HG02943 (cell line): ENCODE results near the gene WASF2.
A peak's percentile ranks its signal among the peaks of the same experiment; 100 is the strongest.
"Not testable (repeated sequence)": the region's sequence is repeated elsewhere in the genome, so short reads cannot be mapped to it uniquely, and the experiment has no call there.

Experiments
- ATAC-seq: cut with Tn5 transposase; IDR thresholded peaks from one replicate; pipeline ENCODE4 v1.9.1; 2021; ENCODE audit warnings: mild to moderate bottlenecking, low read depth, moderate library complexity; ENCODE audit not compliant: unreplicated experiment

The WASF2 gene

DNA sequence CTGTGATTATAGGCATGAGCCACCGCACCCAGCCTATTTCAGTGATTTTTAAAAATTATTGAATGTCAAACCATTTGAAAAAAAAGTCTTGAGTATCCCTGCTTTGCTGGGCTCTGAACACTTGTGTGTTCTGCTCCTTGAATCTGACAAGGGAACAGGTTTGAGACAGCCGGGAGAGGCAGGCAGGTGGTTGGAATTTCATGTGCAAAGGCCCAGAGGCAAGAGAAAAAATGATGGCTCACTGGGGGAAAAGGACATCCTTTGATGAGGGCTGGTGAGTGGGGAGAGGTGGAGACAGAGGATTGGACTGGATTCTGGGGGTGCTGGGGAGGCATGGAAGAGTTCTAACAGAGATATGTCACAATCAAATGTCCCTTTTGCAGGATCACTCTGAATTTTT, 13.1 kb upstream of the WASF2 start:
- no peak for ATAC-seq

DNA sequence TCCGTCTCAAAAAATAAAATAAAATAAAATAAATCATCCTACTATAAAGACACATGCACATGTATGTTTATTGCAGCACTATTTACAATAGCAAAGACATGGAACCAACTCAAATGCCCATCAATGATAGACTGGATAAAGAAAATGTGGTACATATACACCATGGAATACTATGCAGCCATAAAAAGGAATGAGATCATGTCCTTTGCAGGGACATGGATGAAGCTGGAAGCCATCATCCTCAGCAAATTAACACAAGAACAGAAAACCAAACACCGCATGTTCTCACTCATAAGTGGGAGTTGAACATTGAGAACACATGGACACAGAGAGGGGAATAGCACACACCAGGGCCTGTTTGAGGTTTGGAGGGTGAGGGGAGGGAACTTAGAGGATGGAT, 11.2 kb upstream of the WASF2 start:
- ATAC-seq, result not testable (repeated sequence)

DNA sequence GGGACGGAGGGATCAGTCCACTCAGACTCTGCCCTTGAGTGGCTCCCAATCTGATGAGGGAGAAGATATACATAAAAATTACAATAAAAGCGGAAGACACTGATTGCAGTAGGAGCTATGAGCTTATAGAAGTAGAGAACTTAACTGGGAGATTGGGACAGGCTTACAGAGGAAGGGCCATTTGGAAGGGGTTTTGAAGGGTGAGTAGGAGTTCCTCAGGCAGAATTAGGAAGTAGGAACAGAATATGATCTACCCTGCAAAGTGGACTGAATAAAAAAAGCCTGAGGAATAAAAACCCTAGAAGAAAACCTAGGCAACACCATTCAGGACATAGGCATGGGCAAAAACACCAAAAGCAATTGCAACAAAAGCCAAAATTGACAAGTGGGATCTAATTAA, 9.2 kb upstream of the WASF2 start:
- ATAC-seq, result no peak

DNA sequence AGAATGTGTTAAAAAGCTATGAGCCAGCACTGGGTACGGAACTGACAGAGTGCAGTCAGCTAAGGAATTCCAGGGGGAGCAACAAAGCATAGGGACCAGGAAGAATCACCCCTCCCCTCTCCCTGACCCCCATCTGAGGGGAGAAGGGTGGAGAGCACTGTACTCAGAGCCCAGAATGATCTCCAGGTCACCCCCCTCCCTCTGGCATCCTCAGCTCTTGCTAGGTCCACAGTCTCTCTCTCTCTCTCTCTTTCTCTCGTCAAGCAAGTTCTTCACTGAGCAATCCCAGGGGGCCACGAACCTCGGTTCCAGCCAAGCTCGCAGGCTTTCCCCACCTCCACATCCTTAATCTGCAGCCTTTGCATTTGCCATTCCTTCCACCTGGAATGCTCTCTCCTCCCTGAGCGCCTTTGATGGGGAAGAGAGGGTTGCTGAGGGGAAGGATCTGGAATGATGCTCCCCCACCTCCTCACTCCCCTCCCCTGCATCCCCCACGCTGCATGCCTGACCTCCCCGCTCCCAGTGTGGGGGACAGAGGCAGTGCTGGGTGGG, 6.7 kb upstream of the WASF2 start:
- ATAC-seq, result no peak

DNA sequence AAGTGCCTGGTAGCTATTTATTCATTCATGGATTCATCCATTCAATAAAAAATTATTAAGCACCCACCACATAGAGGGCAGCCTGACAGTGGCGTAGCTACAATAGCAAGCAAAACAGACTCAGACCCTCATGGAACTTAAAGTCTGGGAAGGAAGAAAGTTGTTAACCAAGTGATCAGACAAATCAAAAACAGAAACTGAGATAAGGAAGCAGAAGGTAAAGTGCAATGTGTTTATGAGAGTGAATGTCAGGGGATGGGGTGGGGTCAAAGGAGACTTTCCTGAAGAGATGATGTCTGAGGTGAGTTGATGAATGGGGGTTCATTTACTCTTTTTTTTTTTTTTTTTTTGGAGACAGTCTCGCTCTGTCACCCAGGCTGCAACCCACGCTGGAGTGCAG, 2.8 kb upstream of the WASF2 start:
- no peak for ATAC-seq

DNA sequence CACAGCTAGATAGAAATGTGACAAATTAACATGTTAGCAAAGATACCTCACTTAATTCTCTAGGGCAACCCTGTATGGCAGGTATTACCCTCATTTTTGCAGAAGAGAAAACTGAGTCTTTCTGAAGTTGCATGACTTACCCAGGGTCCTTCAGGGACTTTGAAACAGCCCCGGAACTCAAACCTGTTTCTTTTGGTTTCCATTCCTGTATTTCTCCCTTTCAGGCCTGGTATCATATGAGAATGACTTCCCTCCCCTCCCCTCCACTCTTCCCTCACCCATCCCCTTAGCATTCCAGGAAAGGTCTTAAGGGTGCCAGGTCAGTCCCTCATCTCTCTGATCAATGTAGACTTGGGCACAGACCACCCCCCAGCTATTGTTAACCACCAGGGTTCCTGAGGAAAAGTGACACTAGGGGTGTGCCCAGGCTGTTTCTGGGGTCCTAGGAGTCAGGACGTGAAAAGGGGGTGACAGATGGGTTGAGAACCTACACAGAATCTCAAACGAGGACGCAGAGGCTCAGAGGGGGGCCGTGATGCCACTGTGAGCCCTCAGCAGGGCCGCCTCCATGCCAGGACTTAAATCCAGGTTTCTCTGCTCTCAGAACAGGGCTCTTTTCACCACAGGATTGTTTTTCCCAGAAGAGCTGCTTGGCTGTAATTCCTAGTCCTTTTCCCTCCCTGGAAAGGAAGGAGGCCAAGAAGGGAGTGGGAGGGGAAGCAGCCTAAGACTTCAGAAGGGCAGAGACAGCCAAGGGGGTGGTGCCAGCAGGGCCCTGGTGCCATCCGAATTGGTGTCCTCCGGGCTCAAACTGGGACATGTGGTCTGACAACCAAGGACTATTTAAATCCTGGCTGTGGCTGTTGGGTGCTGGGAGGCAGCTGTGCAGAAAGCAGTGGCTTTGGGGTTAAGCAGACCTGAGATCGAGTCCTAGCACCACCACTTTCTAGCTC, 2.1 kb upstream of the WASF2 start:
- ATAC-seq, result no peak

DNA sequence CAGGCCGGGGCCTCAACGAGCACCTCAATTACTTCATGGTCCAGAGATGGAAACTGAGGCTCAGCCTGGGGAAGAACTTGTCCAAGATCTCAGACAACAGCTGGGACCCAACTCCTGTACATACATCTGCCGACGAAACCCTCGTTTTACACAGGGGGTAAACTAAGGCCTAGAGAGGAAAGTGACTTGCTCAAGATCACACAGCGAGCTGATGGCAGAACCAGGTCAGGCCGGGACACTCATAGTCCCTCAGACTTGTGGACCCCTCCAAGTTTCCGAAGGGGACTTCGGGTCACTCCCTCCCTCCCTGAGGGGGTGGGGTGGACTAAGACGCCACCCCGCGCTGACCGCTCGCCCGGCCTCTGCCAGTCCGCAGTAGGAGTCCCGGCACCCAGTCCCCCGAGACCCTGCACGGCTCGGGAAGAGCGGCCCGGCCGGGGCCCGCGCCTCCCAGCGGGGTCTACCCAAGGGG, 430 bp downstream of the WASF2 start:
- peak; percentile 15 for ATAC-seq

DNA sequence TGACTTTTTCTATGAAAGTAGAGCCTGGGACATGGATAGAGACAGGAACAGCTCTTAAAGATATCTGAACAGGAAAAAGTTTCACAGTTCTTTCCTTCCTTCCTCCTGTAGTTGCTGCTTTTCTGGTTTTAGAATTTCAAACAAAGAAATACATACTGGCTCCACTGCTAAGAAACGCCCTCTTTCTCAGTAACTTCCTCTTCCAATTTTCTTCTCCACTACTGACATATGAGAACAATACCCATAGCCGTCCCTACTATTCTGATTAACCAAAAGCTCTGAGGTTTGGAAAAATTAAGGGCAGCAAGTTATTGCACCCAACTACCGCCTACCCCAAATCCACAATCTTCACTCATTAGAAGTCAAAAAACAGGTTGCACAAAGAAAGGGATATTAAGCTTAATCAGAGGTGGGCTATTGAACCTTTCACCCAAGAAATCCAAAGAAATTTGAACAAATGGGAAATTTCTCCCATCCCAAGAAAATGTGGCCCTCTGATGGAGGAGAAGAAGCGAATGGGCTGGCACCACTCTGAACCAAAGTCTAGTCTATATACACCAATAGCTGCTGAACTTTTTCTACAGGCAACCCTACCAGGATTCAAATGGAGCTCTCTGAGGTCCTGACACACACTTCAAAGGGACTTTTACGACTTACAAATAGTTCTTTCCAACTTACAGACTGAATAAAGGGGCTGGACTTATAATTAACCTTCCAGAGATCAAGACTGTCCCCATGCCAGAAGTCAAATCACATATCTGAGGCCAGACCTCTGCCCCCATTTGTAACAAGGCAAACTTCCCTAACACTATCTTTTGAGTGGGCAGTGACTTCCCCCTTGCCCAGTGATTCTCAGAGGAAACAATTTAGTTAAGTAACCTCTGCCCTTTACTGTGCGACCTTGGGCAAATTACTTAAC, 1.7 kb downstream of the WASF2 start:
- ATAC-seq, result no peak

DNA sequence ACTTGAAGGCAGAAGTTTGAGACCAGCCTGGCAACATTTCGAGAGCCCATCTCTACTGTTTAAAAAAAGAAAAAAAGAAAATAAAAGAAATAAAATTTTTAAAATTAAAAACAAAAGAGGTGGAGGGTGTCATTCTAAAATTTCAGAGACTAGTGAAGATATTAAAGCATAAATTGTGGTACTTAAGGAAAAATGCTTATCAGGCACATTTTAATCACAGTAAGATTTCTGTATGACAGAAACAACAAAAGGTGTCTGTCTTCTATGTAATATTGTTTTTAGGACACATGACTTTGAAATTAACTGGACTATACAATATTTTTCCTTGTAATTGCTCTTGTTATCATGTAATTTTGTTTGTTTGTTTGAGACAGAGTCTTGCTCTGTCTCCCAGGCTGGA, 4.6 kb downstream of the WASF2 start:
- ATAC-seq, result no peak

DNA sequence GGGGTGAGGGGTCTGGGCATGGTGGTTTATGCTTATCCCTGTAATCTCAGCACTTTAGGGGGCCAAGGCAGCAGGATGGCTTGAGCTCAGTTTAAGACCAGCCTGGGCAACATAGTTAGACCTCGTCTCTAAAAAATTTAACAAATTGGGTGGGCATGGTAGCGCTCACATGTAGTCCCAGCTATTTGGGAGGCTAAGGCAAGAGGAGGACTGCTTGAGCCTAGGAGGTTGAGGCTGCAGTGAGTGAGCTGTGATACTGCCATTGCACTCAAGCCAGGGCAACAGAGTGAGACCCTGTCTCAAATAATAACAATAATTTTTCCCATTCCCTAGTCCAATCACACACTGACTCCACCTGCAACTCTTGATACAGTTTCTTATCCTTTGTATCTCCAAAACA, 6.3 kb downstream of the WASF2 start:
- no peak for ATAC-seq

DNA sequence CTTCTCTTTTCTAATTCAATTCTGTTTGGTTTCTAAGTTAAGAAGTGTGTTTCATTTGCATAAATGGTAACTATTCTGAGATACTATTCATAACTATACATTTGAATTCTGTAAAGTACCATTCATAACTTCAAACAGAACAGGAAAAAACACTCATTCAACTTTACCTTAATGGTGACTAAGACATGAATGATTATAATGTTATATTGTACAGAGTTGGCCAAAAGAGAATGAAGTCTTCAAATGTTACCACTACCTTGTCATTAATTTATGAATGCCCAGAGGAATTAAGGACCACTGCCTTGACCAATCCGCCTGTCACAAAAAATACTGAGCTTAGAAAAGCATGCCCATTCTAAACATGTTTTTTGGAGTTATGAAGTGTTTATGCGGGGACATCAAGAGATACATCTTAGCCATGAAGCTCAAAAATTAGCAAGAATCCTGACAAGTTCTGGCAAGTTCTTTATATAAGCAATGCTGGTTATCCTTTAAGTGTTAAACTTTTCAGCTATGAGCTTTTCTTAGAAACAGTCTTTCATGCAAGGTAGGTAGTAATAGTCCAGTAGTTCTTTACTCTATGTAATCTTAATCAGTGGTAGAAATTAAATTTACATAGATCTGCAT, 7.9 kb downstream of the WASF2 start:
- ATAC-seq, result no peak

DNA sequence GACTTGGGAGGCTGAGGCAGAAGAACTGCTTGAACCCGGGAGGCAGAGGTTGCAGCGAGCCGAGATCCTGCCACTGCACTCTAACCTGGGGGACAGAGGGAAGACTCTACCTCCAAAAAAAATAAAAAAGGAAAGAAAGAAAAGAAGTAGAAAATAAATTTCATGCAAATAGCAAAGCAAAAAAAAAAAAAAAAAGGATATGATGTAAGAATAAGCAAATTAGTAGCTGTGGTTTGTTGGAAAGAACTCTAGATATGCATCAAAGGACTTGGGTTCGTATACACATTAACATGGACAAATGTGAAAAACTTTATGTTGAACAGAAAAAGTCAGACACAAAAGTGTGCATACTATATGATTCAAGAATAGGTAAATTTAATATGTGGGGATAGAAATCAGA, 11.9 kb downstream of the WASF2 start:
- ATAC-seq, result no peak

DNA sequence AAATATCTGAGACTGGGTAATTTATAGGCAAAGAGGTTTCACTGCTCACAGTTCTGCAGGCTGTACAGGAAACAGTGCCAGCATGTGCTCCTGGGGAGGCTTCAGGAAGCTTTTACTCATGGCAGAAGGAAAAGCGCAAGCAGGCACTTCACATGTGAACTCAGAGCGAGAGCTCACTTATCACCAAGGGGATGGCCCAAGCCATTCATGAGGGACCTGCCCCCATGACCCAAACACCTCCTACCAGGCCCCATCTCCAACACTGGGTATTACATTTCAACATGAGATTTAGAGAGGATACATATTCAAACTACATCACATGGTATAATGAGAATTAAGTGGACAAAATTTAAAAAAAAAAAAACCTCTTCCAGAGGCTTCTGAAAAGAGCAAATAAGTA, 13.7 kb downstream of the WASF2 start:
- ATAC-seq, result no peak

DNA sequence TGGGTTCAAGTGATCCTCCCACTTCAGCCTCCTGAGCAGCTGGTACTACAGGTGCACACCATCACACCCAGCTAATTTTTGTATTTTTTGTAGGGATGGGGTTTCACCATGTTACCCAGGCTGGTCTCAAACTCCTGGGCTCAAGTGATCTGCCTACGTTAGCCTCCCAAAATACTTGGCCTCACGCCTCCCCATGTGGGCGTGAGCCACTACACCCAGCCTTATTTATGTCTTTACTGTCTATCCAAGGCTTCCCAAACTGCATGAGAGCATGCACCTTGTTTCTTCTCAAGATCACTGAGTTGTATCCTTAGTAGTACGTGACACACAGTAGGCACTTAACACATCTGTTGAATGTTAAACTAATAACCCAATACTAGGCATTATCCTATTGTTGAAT, 14.2 kb downstream of the WASF2 start:
- no peak for ATAC-seq

DNA sequence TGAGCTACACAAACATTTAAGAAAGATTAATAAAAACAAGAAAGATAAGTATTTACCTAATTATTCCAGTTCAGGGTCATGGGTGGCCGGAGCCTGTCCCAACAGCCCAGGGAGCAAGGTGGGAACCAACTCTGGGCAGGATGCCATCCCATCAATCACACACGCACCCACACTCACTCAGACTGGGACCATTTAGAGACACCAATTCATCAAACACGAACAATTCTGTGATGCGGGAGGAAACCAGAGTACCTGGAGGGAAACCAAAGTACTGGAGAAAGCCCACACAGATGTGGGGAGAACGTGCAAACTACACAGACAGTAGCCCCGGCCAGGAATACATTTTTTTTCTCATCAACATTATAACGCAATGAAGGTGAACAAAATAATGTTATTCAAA, 16.2 kb downstream of the WASF2 start:
- ATAC-seq, result no peak

DNA sequence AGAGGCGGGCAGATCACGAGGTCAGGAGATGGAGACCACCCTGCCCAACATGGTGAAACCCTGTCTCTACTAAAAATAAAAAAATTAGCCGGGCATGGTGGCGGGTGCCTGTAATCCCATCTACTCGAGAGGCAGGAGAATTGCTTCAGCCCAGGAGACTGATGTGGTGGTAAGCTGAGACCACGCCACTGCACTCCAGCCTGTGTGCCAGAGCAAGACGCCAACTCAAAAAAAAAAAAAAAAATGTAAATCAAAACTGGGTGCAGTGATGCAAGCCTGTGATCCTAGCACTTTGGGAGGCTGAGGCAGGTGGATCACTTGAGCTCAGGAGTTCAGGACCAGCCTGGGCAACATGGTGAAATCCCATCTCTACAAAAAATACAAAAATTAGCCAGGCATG, 17.9 kb downstream of the WASF2 start:
- not testable (repeated sequence) for ATAC-seq

DNA sequence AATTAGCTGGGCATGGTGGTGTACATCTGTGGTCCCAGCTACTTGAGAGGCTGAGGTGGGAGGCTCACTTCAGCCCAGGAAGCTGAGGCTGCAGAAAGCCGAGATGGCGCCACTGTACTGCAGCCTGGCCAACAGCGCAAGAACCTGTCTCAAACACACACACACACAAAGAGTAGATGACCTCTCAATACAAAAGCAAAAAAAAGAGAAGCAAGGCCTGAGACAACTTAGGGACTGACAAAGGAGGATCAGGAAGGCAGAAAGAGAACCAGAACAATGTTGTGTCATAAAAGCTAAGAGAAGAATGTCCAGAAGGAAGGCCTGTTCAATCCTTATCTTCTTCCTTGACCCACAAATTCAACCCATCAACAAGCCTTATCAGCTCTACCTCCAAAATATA, 18.5 kb downstream of the WASF2 start:
- ATAC-seq, result no peak

DNA sequence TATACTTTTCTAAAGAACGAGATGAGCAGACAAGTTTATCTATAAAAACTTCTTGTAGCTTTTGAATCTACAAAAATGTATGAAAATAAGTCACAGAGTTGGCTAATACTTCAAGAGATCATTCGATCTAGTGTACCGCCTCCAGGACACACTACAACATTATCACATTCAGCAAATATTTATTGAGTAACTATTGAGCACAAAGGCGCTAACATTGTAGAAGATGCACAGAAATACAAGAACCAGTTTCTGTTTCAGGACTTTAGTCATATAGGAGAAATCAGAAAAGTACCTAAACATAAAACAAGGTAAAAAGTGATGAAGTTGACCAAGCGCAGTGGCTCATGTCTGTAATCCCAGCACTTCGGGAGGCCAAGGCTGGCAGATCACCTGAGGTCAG, 20.6 kb downstream of the WASF2 start:
- ATAC-seq, result no peak

DNA sequence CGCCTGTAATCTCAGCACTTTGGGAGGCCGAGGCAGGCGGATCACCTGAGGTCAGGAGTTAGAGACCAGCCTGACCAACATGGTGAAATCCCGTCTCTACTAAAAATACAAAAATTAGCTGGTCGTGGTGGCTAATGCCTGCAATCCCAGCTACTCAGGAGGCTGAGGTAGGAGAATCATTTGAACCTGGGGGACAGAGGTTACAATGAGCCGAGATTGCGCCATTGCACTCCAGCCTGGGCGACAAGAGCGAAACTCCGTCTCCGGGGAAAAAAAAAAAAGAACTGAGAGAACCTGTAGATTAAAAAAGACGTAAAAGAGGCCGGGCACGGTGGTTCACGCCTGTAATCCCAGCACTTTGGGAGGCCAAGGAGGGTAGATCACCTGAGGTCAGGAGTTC, 21.6 kb downstream of the WASF2 start:
- not testable (repeated sequence) for ATAC-seq

DNA sequence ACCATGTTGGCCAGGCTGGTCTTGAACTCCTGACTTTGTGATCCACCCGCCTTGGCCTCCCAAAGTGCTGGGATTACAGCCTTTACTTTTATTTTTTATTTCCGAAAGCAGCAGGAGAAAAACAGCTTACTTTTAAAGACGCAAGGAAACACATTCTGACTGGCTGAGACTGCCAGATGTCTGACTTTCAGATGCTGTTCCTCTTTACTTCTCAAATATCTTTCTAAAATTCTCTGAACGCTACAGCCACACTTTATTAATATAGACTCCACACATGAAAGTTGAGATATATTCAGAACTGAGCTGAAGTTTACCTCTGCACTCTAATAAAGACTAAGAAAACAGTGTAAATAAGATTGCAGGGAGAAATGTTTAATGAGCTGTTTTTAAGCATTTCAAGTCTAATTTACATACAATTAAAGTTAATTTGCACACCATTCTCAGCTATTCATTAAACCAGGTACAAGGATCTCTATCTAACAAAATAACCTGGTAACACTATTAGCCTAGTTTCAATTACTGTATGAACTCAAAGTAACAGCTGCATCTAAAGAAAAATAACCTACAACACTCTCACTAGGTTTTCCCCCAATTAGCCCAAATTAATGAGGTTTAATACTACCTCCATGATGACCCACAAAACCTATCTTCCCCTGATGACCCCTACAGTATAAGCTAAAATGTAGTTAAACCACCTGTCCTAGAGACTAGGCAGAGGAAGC, 24.9 kb downstream of the WASF2 start:
- ATAC-seq, result no peak
